ENCODE results near the gene ILF3.

GRCh38 chr19:10736916-10737551, 82.9 kb downstream of the ILF3 start:
- TF ChIP-seq, protein P1, sequence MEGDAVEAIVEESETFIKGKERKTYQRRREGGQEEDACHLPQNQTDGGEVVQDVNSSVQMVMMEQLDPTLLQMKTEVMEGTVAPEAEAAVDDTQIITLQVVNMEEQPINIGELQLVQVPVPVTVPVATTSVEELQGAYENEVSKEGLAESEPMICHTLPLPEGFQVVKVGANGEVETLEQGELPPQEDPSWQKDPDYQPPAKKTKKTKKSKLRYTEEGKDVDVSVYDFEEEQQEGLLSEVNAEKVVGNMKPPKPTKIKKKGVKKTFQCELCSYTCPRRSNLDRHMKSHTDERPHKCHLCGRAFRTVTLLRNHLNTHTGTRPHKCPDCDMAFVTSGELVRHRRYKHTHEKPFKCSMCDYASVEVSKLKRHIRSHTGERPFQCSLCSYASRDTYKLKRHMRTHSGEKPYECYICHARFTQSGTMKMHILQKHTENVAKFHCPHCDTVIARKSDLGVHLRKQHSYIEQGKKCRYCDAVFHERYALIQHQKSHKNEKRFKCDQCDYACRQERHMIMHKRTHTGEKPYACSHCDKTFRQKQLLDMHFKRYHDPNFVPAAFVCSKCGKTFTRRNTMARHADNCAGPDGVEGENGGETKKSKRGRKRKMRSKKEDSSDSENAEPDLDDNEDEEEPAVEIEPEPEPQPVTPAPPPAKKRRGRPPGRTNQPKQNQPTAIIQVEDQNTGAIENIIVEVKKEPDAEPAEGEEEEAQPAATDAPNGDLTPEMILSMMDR (IDR thresholded peaks at IDR 0.05), result no peak
- TF ChIP-seq POLR2A (IDR thresholded peaks at IDR 0.05), result no peak
- TF ChIP-seq EP300 (IDR thresholded peaks at IDR 0.05), result no peak
